HEK293 (cell line): ENCODE results near the gene TOMM6.

Source experiments
- CTCF ChIA-PET: fragments of 350-600 bp; formaldehyde crosslinking; extraction: SDS; loops from one replicate; lab custom pipeline; 2021; ENCODE audit warnings: antibody characterized with exemption; lab: Yijun Ruan, JAX
- POLR2A ChIA-PET: fragments of 300-600 bp; formaldehyde crosslinking; extraction: SDS; loops from one replicate; lab custom pipeline; 2020; ENCODE audit warnings: antibody characterized with exemption, inconsistent platforms; lab: Yijun Ruan, JAX
- H3K27ac ChIP-seq: fragments of 200-500 bp; sonication (Bioruptor generic); 2 replicates; pipeline ENCODE4 v1.5.1; 2014; ENCODE audit warnings: low read depth, low read length, control low read depth, inconsistent platforms; ENCODE audit errors: extremely low read depth
- H3K36me3 ChIP-seq, 2 experiments: fragments of 200-500 bp in 1 of 2; sonication (Bioruptor generic) in 1 of 2; 1 replicate in 1 of 2; 2 replicates in 1 of 2; pipeline ENCODE4 v1.5.1; 2014 to 2017; ENCODE audit warnings: inconsistent platforms in 2 of 2, low read length in 2 of 2; ENCODE audit not compliant: control insufficient read depth in 2 of 2, insufficient read depth in 1 of 2
- H3K4me1 ChIP-seq: fragments of 200-500 bp; sonication (Bioruptor generic); 2 replicates; pipeline ENCODE4 v1.5.1; 2014; ENCODE audit warnings: mild to moderate bottlenecking, low read length, inconsistent platforms; ENCODE audit not compliant: control insufficient read depth, insufficient read depth
- H3K4me3 ChIP-seq: 2 replicates; pipeline ENCODE4 v1.5.1; 2011; ENCODE audit warnings: low read depth, mild to moderate bottlenecking, control low read depth, low read length, moderate library complexity
- H3K9me3 ChIP-seq: fragments of 200-500 bp; sonication (Bioruptor generic); 2 replicates; pipeline ENCODE4 v1.5.1; 2014; ENCODE audit warnings: low read depth, low read length, inconsistent platforms; ENCODE audit not compliant: control insufficient read depth, insufficient read depth
- HOXD13 ChIP-seq: sonication (generic); formaldehyde crosslinking; IDR thresholded peaks from 2 replicates; pipeline ENCODE4 v1.8.0; 2022; ENCODE audit warnings: missing genetic modification reagents, borderline replicate concordance
- KLF7 ChIP-seq: fragments of 450-650 bp; formaldehyde crosslinking; IDR thresholded peaks from 2 replicates; pipeline ENCODE4 v1.5.1; 2016; ENCODE audit warnings: missing biosample characterization, missing genetic modification characterization, borderline replicate concordance
- KLF8 ChIP-seq: fragments of 450-650 bp; formaldehyde crosslinking; IDR thresholded peaks from 2 replicates; pipeline ENCODE4 v1.5.1; 2016; ENCODE audit warnings: missing biosample characterization, missing genetic modification characterization
- KLF9 ChIP-seq: fragments of 450-650 bp; formaldehyde crosslinking; IDR thresholded peaks from 2 replicates; pipeline ENCODE4 v1.5.1; 2016; ENCODE audit warnings: missing biosample characterization, missing genetic modification characterization, low read depth
- SALL2 ChIP-seq: fragments of 450-650 bp; formaldehyde crosslinking; IDR thresholded peaks from 2 replicates; pipeline ENCODE4 v1.5.0; 2017; ENCODE audit warnings: missing biosample characterization, mild to moderate bottlenecking, missing genetic modification characterization, borderline replicate concordance
- SETDB1 ChIP-seq: IDR thresholded peaks from one replicate; pipeline ENCODE4 v1.6.1; 2017; ENCODE audit warnings: mild to moderate bottlenecking, low read length, moderate library complexity, mixed read lengths; ENCODE audit not compliant: insufficient read length
- YY2 ChIP-seq: fragments of 450-650 bp; formaldehyde crosslinking; IDR thresholded peaks from 2 replicates; pipeline ENCODE4 v1.5.1; 2016; ENCODE audit warnings: missing biosample characterization, missing genetic modification characterization
- ZBTB8A ChIP-seq: fragments of 450-650 bp; formaldehyde crosslinking; IDR thresholded peaks from 2 replicates; pipeline ENCODE4 v1.5.1; 2016; ENCODE audit warnings: missing biosample characterization, missing genetic modification characterization
- ZFHX2 ChIP-seq: fragments of 450-650 bp; formaldehyde crosslinking; conservative IDR thresholded peaks from 2 replicates; pipeline ENCODE4 v1.5.1; 2016; ENCODE audit warnings: missing biosample characterization, missing genetic modification characterization
- ZFP37 ChIP-seq: fragments of 450-650 bp; formaldehyde crosslinking; IDR thresholded peaks from 2 replicates; pipeline ENCODE4 v1.5.1; 2016; ENCODE audit warnings: missing biosample characterization, missing genetic modification characterization
- ZNF114 ChIP-seq: fragments of 450-650 bp; formaldehyde crosslinking; IDR thresholded peaks from 2 replicates; pipeline ENCODE4 v1.5.0; 2017; ENCODE audit warnings: missing biosample characterization, missing genetic modification characterization
- ZNF202 ChIP-seq: fragments of 450-650 bp; formaldehyde crosslinking; IDR thresholded peaks from 2 replicates; pipeline ENCODE4 v1.5.1; 2016; ENCODE audit warnings: missing biosample characterization, missing genetic modification characterization, borderline replicate concordance
- ZNF37A ChIP-seq: fragments of 450-650 bp; IDR thresholded peaks from 2 replicates; pipeline ENCODE4 v1.5.1; 2018; ENCODE audit warnings: missing biosample characterization, missing genetic modification characterization
- ZNF416 ChIP-seq: fragments of 450-650 bp; formaldehyde crosslinking; IDR thresholded peaks from 2 replicates; pipeline ENCODE4 v1.5.1; 2016; ENCODE audit warnings: missing biosample characterization, missing genetic modification characterization
- ZNF426 ChIP-seq: fragments of 450-650 bp; formaldehyde crosslinking; IDR thresholded peaks from 2 replicates; pipeline ENCODE4 v1.5.1; 2017; ENCODE audit warnings: missing biosample characterization, missing genetic modification characterization, mild to moderate bottlenecking, inconsistent platforms, moderate library complexity
- ZNF433 ChIP-seq: fragments of 450-650 bp; formaldehyde crosslinking; IDR thresholded peaks from 2 replicates; pipeline ENCODE4 v1.5.1; 2016; ENCODE audit warnings: missing biosample characterization, missing genetic modification characterization, low read depth
- ZNF521 ChIP-seq: fragments of 450-650 bp; formaldehyde crosslinking; IDR thresholded peaks from 2 replicates; pipeline ENCODE4 v1.5.1; 2017; ENCODE audit warnings: missing biosample characterization, mild to moderate bottlenecking, missing genetic modification characterization
- ZNF549 ChIP-seq: fragments of 450-650 bp; IDR thresholded peaks from 2 replicates; pipeline ENCODE4 v1.5.1; 2018; ENCODE audit warnings: missing biosample characterization, missing genetic modification characterization, mild to moderate bottlenecking, inconsistent platforms, moderate library complexity
- ZNF600 ChIP-seq: fragments of 450-650 bp; formaldehyde crosslinking; IDR thresholded peaks from 2 replicates; pipeline ENCODE4 v1.5.1; 2016; ENCODE audit warnings: missing biosample characterization, missing genetic modification characterization
- ZNF623 ChIP-seq: fragments of 450-650 bp; formaldehyde crosslinking; IDR thresholded peaks from 2 replicates; pipeline ENCODE4 v1.5.1; 2016; ENCODE audit warnings: missing biosample characterization, missing genetic modification characterization
- ZNF629 ChIP-seq: fragments of 450-650 bp; formaldehyde crosslinking; IDR thresholded peaks from 2 replicates; pipeline ENCODE4 v1.5.1; 2017; ENCODE audit warnings: missing biosample characterization, missing genetic modification characterization
- ZNF660 ChIP-seq: fragments of 450-650 bp; IDR thresholded peaks from 2 replicates; pipeline ENCODE4 v1.5.1; 2018; ENCODE audit warnings: missing biosample characterization, mild to moderate bottlenecking, missing genetic modification characterization
- ZNF777 ChIP-seq: fragments of 450-650 bp; formaldehyde crosslinking; IDR thresholded peaks from 2 replicates; pipeline ENCODE4 v1.5.1; 2017; ENCODE audit warnings: missing biosample characterization, missing genetic modification characterization, borderline replicate concordance
- TF ChIP-seq, protein P1 (sequence below): fragments of 450-650 bp; formaldehyde crosslinking; IDR thresholded peaks from 2 replicates; pipeline ENCODE4 v1.5.1; 2016; ENCODE audit warnings: missing biosample characterization, missing genetic modification characterization
- TF ChIP-seq, protein P2 (sequence below): fragments of 450-650 bp; formaldehyde crosslinking; IDR thresholded peaks from 2 replicates; pipeline ENCODE4 v1.5.1; 2016; ENCODE audit warnings: missing biosample characterization, missing genetic modification characterization, borderline replicate concordance
- TF ChIP-seq, protein P3 (sequence below): fragments of 450-650 bp; formaldehyde crosslinking; IDR thresholded peaks from 2 replicates; pipeline ENCODE4 v1.5.1; 2016; ENCODE audit warnings: missing biosample characterization, missing genetic modification characterization

Gene TOMM6

DNA sequence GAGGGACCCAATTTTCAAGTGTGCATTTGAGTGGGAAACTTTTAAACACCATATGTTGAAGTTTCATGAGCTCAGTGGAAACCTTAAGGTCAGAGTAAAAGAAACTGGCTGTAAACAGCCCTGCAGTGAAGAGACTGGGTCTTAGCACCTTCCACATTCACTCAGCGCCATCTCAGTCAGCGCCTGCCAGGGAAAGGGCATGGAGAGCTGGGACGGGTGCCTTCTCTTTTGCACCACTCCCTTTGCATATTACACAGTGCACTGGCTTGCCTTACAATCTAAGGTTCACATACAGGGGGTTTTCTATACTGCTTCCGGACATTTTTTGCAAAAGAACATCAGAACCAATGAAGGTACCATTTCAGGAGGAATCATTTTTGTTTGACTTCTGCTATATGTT is 4.5 kb downstream of the TOMM6 start:
- Histone ChIP-seq H3K4me1 (no peaks in the 10 kb centered on the region; the same call in 1 of the 2 replicates), H3K9me3 (no peaks in the 10 kb centered on the region), H3K36me3 (peaks cover 11 to 67% of the 10 kb centered on the region in 2 experiments), H3K27ac (no peak overlapping the region)
- TF ChIP-seq KLF7 (tag by site-specific recombination) (no peak), ZNF623 (tag by site-specific recombination) (no peak), ZNF660 (tag by site-specific recombination) (no peak), ZNF629 (tag by site-specific recombination) (no peak), ZNF416 (tag by site-specific recombination) (no peak), KLF9 (no peak), ZNF37A (tag by site-specific recombination) (no peak), ZFP37 (no peak), SETDB1 (no peak), ZNF433 (no peak)
- TF ChIP-seq, protein P1, sequence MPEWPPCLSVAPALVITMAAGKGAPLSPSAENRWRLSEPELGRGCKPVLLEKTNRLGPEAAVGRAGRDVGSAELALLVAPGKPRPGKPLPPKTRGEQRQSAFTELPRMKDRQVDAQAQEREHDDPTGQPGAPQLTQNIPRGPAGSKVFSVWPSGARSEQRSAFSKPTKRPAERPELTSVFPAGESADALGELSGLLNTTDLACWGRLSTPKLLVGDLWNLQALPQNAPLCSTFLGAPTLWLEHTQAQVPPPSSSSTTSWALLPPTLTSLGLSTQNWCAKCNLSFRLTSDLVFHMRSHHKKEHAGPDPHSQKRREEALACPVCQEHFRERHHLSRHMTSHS (tag by site-specific recombination), result no peak
- TF ChIP-seq, all 188 proteins: peak for 0
- no peak overlapping the region for H3K4me3 ChIP-seq
- ChIA-PET CTCF (interaction anchor here (0.6 to 1.8 kb wide), 4 partner anchors 10 to 252 kb away, joined by 3 to 6 read pairs (median 4); partner anchors contain the start of genes BYSL and MED20), POLR2A (interaction anchor here (0.6 to 1.4 kb wide), 3 partner anchors 9 to 1820 kb away, joined by 3 to 5 read pairs (median 4); no protein-coding TSS in a partner anchor)

DNA sequence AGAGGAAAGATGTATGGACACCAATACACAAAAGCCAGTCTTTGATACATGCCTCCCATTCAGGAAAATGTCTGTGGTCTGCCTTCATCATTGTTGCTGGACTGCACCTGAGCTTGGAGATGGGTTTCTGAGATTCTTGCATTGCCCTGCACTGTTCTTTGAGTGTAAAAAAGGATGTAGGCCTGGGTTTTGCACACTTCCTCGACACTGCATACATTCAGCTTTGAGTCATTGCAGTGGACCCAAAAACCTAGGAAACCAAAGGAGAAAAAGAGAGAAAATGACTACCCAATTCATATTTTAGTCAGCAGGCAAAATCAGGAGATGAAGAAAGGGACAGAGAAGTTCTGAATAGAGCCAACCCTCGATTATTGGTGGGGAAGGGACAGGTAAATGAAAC is 9.0 kb downstream of the TOMM6 start:
- CTCF ChIA-PET, result interaction anchor here (0.9 to 1.8 kb wide), 2 partner anchors 9 to 11 kb away, joined by 4 to 8 read pairs; partner anchors contain the start of gene TOMM6
- no peak overlapping the region for H3K27ac ChIP-seq
- POLR2A ChIA-PET, result no interaction called here
- H3K9me3 ChIP-seq, result no peaks in the 10 kb centered on the region
- H3K36me3 ChIP-seq, result peaks cover 9 to 67% of the 10 kb centered on the region in 2 experiments; a peak in 2 of 3 replicates
- TF ChIP-seq ZFHX2 (tag by site-specific recombination) (no peak), ZNF600 (no peak), ZNF202 (tag by site-specific recombination) (no peak), KLF8 (tag by site-specific recombination) (no peak), HOXD13 (CRISPR knock-in tag) (no peak), ZNF114 (tag by site-specific recombination) (no peak), SALL2 (tag by site-specific recombination) (no peak), ZNF777 (tag by site-specific recombination) (no peak)
- TF ChIP-seq, protein P2, sequence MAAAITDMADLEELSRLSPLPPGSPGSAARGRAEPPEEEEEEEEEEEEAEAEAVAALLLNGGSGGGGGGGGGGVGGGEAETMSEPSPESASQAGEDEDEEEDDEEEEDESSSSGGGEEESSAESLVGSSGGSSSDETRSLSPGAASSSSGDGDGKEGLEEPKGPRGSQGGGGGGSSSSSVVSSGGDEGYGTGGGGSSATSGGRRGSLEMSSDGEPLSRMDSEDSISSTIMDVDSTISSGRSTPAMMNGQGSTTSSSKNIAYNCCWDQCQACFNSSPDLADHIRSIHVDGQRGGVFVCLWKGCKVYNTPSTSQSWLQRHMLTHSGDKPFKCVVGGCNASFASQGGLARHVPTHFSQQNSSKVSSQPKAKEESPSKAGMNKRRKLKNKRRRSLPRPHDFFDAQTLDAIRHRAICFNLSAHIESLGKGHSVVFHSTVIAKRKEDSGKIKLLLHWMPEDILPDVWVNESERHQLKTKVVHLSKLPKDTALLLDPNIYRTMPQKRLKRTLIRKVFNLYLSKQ (tag by site-specific recombination), result no peak
- no peaks in the 10 kb centered on the region for H3K4me1 ChIP-seq
- no peak overlapping the region for H3K4me3 ChIP-seq

DNA sequence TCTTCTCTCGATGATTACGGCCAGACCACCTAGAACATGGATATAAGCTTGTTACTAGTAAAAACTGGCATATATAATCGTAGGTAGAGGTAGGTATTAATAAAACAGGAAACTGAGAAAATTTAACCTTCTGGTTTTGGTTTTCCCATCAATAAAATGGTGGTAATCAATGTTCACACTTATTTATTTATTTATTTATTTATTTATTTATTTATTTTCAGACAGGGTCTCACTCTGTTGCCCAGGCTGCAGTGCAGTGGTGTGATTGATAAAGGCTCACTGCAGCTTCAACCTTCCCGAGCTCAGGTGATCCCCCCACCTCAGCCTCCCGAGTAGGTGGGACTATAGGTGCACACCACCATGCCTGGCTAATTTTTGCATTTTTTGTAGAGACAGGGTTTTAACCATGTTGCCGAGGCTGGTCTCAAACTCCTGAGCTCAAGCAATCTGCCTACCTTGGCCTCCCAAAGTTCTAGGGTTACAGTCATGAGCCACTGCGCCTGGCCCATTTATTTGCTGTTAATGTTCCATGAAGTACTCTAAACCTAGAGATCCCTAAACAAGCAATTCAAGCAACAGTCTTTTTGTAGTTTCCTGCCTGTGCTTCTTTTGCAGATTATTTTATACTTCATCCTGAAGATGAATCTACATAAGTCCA is 11.5 kb downstream of the TOMM6 start:
- ChIA-PET POLR2A (no interaction called here), CTCF (interaction anchor here (0.5 to 5.2 kb wide), 6 partner anchors 12 to 245 kb away, joined by 3 to 51 read pairs (median 14); partner anchors contain the start of genes BYSL, MED20 and TOMM6)
- Histone ChIP-seq H3K36me3 (peaks cover 9 to 54% of the 10 kb centered on the region in 2 experiments; a peak in 2 of 3 replicates), H3K9me3 (no peaks in the 10 kb centered on the region), H3K4me1 (no peaks in the 10 kb centered on the region), H3K4me3 (no peak overlapping the region), H3K27ac (no peak overlapping the region)
- TF ChIP-seq ZNF202 (tag by site-specific recombination) (0 out of 2 replicates have a peak, but pooled peaks have one; percentile 44), ZNF549 (tag by site-specific recombination) (no peak), ZNF426 (tag by site-specific recombination) (peak; percentile 91), ZBTB8A (tag by site-specific recombination) (peak; percentile 75), ZNF629 (tag by site-specific recombination) (peak; percentile 56; the same call in 1 of the 2 replicates), YY2 (tag by site-specific recombination) (no peak), ZNF521 (no peak)
- TF ChIP-seq, protein P3, sequence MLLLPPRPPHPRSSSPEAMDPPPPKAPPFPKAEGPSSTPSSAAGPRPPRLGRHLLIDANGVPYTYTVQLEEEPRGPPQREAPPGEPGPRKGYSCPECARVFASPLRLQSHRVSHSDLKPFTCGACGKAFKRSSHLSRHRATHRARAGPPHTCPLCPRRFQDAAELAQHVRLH (tag by site-specific recombination), result peak; percentile 36; the same call in 1 of the 2 replicates
